HUES64 (cell line): Measurements from ENCODE around the gene CEACAM3.

Experiments
- H3K27ac ChIP-seq: 2 replicates; pipeline ENCODE4 v1.7.0; 2013; ENCODE audit warnings: low read depth, low read length, inconsistent platforms
- H3K27me3 ChIP-seq: 2 replicates; pipeline ENCODE4 v1.6.1; 2013; ENCODE audit warnings: mild to moderate bottlenecking, low read length; ENCODE audit not compliant: insufficient read depth
- H3K36me3 ChIP-seq: 2 replicates; pipeline ENCODE4 v1.6.1; 2013; ENCODE audit warnings: mild to moderate bottlenecking, low read length; ENCODE audit not compliant: insufficient read depth
- H3K4me1 ChIP-seq: 2 replicates; pipeline ENCODE4 v1.6.1; 2013; ENCODE audit warnings: mild to moderate bottlenecking, low read length, moderate library complexity; ENCODE audit not compliant: insufficient read depth
- H3K4me3 ChIP-seq: 2 replicates; pipeline ENCODE4 v1.5.1; 2013; ENCODE audit warnings: mild to moderate bottlenecking, low read length, moderate library complexity
- H3K9ac ChIP-seq: 2 replicates; pipeline ENCODE4 v1.6.1; 2013; ENCODE audit warnings: mild to moderate bottlenecking, low read depth, low read length
- H3K9me3 ChIP-seq: 2 replicates; pipeline ENCODE4 v1.6.1; 2013; ENCODE audit warnings: low read depth, low read length; ENCODE audit not compliant: insufficient read depth
- WGBS: fragments of 150-250, 120-280 bp; methylation state at CpG from one replicate; pipeline ENCODE4 v1.1.7; 2013; ENCODE audit warnings: missing lambda C conversion rate; 5-methylcytosine and 5-hydroxymethylcytosine counted together

The CEACAM3 gene

DNA sequence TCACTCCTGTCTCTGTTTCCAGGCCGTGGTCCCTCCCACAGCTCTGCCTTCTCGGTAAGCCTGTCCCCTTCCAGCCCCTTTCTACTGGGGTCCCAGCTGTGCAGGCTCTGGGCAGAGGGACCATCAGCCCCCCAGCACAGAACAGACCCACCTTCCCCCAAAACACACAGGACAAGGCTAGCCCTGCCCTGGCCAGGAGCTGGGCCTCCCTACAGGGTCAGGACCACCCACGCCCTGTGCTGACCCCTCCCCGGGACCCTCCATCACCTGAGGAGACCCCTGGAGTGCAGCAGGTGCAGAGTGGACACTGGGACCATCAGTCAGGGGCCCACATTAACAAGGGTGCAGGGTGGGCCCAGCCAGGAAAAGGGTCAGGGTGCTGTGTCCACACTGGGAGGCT is 13.9 kb downstream of the CEACAM3 start:
- Histone ChIP-seq H3K27ac (no peak overlapping the region), H3K36me3 (no peaks in the 10 kb centered on the region), H3K9me3 (no peaks in the 10 kb centered on the region), H3K9ac (no peak overlapping the region), H3K4me3 (no peak overlapping the region), H3K27me3 (0 out of 2 replicates have a peak, but pooled peaks cover 3% of the 10 kb centered on the region), H3K4me1 (no peaks in the 10 kb centered on the region)
- WGBS: 67% methylated on average over 4 of the region's 4 CpGs

DNA sequence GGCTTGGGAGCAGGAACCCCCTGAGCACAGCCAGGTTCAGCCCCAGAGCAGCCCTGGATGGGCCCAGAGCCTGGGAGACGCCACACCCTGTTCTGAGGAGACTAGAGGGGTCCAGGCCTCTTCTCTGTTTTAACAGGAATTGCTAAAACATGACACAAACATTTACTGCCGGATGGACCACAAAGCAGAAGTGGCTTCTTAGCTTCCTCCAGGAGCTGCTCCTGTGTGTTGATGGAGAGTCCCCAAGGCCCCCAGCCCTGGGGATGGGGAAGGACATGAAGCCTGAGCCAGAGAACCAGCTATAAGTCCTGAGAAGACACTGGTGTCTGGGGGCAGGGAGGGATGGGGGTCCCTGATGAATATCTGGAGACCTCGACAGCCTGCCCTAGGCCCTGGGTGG is 14.6 kb downstream of the CEACAM3 start:
- H3K27me3 ChIP-seq: peaks cover 3% of the 10 kb centered on the region; the same call in 1 of the 2 replicates
- 71% methylated on average over 3 of the region's 3 CpGs for WGBS

DNA sequence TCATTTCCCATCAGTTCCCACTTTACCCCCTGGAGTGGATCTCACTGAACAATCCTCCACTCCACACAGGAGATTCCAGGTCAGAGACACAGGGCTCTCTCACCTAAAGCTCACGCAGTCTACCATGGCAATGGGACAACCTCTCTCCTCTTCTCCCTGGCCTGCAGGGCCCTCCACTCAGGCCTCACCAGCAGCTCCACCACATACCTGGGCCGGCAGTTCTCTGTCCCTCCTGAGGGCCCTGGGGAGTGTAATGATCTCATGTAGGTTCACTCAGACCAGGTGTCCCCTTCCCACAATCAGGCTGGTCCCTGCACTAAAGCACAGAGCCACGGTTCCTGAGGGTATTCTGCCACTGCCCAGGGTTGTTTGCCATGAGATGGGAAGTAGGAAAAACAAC is 15.6 kb downstream of the CEACAM3 start:
- 63% methylated on average over 3 of the region's 3 CpGs for WGBS
- Histone ChIP-seq H3K4me1 (no peaks in the 10 kb centered on the region), H3K27me3 (peaks cover 3% of the 10 kb centered on the region; the same call in 1 of the 2 replicates), H3K9ac (no peak overlapping the region), H3K4me3 (no peak overlapping the region), H3K27ac (no peak overlapping the region), H3K36me3 (no peaks in the 10 kb centered on the region), H3K9me3 (no peaks in the 10 kb centered on the region)

More for the DNA sequence above, 14.6 kb downstream of the CEACAM3 start:
- Histone ChIP-seq H3K4me1 (no peaks in the 10 kb centered on the region), H3K27ac (no peak overlapping the region), H3K4me3 (no peak overlapping the region), H3K36me3 (no peaks in the 10 kb centered on the region), H3K9ac (no peak overlapping the region), H3K9me3 (no peaks in the 10 kb centered on the region)

DNA sequence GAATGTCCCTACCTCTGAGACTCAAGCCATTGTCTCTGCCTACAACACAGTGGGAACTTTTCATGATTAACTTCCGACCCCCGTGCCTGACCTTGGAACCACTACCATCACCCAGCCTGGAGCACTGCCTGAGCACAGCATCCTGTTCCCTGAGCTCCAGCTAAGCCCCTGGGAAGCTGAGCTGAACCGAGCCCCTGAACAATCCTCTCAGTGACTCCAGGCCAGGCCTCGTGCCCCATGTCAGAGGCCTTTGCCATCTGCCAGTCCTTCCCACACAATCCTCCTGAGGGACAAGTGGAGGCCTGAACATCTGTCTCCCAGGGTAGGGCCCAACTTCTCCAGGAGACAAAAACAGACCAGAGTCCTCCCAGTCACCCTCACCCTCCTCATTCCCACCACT is 17.5 kb downstream of the CEACAM3 start:
- WGBS: 63% methylated on average over 4 of the region's 4 CpGs
- no peak overlapping the region for H3K27ac ChIP-seq
- peaks cover 3% of the 10 kb centered on the region; the same call in 1 of the 2 replicates for H3K27me3 ChIP-seq
- no peak overlapping the region for H3K4me3 ChIP-seq
- H3K9me3 ChIP-seq: no peaks in the 10 kb centered on the region
- H3K9ac ChIP-seq: no peak overlapping the region
- no peaks in the 10 kb centered on the region for H3K4me1 ChIP-seq
- no peaks in the 10 kb centered on the region for H3K36me3 ChIP-seq

DNA sequence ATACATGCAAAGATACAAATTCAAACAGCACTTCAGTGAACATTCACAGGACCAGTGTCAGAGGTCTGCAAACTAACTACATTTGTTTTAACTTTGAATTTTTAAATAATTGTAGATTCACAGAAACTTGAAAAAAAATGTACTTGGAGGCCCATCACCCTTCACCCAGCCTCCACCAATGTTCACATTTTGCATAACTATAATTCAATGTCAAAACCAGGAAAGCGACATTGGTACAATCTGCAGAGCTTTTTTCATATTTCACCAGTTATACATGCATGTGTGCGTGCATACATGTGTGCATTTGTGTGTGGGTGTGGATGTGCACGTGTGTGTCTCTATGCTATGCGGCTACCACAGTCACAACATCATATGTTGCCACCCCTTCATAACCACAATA is 18.9 kb downstream of the CEACAM3 start:
- WGBS: 50% methylated on average over 1 of the region's 4 CpGs
- Histone ChIP-seq H3K9ac (no peak overlapping the region), H3K4me1 (no peaks in the 10 kb centered on the region), H3K27me3 (peaks cover 3% of the 10 kb centered on the region; the same call in 1 of the 2 replicates), H3K9me3 (no peaks in the 10 kb centered on the region), H3K36me3 (no peaks in the 10 kb centered on the region), H3K27ac (no peak overlapping the region), H3K4me3 (no peak overlapping the region)

DNA sequence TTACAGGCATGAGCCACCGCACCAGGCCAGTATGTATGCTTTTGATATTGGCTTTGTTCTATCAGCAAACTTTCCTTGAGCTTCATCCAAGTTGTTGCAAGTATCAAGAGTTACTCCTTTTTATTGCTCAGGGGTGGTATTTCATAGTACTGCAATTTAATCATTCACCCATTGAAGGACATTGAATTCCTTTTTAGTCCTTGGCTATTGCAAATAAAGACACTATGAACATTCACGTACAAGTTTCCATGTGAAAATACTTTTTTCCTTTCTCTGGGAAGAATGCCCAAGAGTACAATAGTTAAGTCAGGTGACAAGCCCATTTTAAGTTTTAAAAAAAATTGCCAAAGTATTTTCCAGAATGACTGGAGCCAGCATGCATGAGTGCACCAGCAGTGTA is 20.4 kb downstream of the CEACAM3 start:
- no peaks in the 10 kb centered on the region for H3K36me3 ChIP-seq
- 82% methylated on average over 2 of the region's 2 CpGs for WGBS
- no peak overlapping the region for H3K9ac ChIP-seq
- no peaks in the 10 kb centered on the region for H3K9me3 ChIP-seq
- no peak overlapping the region for H3K27ac ChIP-seq
- peaks cover 3% of the 10 kb centered on the region; the same call in 1 of the 2 replicates for H3K27me3 ChIP-seq
- no peak overlapping the region for H3K4me3 ChIP-seq
- no peaks in the 10 kb centered on the region for H3K4me1 ChIP-seq

DNA sequence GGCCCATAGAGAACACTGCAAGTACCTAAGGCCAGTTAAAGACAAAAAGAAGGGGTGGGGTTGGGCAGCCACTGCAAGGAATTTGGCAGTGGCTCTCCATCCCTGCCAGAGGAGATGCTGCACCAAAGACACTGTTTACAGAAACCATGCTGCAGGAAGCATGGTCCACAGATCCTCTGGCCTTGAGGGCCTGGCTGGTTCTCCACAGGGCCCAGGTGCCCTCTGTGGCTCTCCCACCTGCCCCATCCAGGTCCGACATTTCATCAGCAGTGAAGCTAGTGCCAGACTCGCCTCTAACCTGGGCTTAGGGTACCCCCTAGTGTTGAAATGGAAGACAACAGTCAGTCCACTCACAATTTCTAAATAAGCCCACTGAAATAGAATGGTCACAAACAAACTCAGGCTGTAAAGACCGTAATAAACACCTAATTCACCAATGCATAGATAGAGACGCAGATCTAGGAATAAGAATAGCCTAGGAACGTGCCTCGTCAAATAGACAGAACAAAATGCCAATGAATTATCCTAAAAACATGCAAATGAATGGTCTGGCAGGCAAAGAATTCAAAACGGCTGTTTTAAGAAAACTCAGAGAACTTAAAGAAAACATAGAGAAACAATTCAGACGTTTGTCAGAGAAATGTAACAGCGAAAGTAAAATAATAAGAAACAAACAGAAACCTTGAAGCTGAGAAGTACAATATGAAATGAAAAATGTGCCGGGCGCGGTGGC is 24.8 kb downstream of the CEACAM3 start:
- no peaks in the 10 kb centered on the region for H3K36me3 ChIP-seq
- no peak overlapping the region for H3K27ac ChIP-seq
- no peaks in the 10 kb centered on the region for H3K4me1 ChIP-seq
- H3K27me3 ChIP-seq: no peaks in the 10 kb centered on the region; the same call in 1 of the 2 replicates
- no peak overlapping the region for H3K4me3 ChIP-seq
- H3K9me3 ChIP-seq: no peaks in the 10 kb centered on the region
- H3K9ac ChIP-seq: no peak overlapping the region
- 54% methylated on average over 12 of the region's 12 CpGs for WGBS

DNA sequence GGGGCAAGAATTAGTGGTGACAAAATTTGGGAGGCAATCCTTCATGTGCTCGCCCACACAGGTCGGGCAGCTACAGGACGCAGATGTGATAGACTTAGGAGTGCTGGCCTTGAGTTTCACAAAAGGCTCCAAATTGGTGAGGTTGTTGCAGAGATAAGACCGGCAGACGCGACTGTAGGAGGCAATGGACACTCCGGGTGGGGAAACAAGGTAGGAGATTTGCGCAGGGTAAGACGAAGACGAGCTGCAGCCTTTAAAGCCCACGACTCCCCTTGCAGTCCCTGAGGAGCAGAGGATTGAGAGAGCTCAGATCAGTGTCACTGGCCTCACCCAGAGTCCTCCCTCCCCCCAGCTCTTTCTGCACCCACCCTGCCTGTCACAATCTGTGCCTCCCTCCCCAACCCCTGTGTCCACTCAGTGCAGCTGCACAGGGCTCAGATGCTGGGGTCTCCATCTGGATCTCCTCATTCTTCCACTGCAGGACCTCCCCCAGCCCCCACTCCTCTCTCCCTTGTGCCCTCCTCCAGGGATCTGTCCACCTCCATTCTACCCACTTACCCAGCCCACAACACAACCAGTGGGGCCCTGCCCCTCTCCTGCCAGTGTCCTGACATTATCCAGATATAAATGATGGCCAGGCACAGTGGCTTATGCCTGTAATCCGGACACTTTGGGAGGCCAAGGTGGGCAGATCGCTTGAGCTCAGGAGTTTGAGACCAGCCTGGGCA is 41.8 kb downstream of the CEACAM3 start:
- H3K4me1 ChIP-seq: no peaks in the 10 kb centered on the region
- no peak overlapping the region for H3K9ac ChIP-seq
- 64% methylated on average over 13 of the region's 13 CpGs for WGBS
- H3K27ac ChIP-seq: no peak overlapping the region
- no peaks in the 10 kb centered on the region for H3K9me3 ChIP-seq
- H3K27me3 ChIP-seq: peaks cover 10% of the 10 kb centered on the region
- H3K36me3 ChIP-seq: no peaks in the 10 kb centered on the region
- no peak overlapping the region for H3K4me3 ChIP-seq

DNA sequence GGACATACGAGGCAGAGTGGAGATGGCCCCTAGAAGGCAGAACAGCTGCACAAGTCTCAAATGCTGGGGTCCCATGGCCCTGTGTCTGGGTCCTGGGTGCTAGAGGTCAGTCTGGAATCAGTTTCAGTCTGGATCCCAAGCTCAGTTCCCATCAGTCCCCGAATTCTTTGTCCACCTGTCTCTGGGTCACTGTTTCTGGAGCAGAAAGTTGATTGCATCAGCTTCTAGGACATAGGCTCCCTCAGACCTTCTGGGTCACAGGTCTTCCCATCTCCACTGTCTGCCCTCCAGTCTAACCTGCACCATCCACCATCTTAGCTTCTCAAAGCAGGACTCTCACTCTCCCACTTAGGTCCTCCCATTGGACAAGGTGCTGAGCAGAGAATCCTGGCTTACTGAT is 42.8 kb downstream of the CEACAM3 start:
- H3K27me3 ChIP-seq: peaks cover 10% of the 10 kb centered on the region
- H3K4me3 ChIP-seq: no peak overlapping the region
- no peaks in the 10 kb centered on the region for H3K9me3 ChIP-seq
- no peaks in the 10 kb centered on the region for H3K4me1 ChIP-seq
- H3K9ac ChIP-seq: no peak overlapping the region
- 58% methylated on average over 2 of the region's 2 CpGs for WGBS
- no peaks in the 10 kb centered on the region for H3K36me3 ChIP-seq
- H3K27ac ChIP-seq: no peak overlapping the region

DNA sequence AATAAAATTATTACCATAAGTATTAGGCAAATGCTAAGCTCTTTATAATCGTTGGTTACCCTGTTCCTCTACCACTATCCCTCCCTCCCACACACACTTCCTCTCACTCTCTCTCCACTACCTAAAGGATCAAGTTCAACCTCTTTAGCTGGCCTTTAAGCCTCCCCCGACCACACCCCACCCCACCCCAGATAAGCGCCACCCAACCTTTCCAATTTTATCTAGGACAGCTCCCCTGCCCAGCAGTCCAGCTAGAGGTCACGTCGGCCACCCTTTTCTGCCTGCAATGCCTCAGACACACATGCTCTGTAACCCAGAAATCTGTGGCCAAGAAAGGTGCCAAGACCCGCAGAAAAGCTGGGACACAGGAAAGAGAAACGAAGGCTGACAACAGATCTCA is 47.0 kb downstream of the CEACAM3 start:
- H3K4me1 ChIP-seq: no peaks in the 10 kb centered on the region
- H3K9ac ChIP-seq: no peak overlapping the region
- H3K27ac ChIP-seq: no peak overlapping the region
- H3K4me3 ChIP-seq: no peak overlapping the region
- 78% methylated on average over 7 of the region's 7 CpGs for WGBS
- peaks cover 6% of the 10 kb centered on the region for H3K27me3 ChIP-seq
- H3K36me3 ChIP-seq: no peaks in the 10 kb centered on the region
- H3K9me3 ChIP-seq: no peaks in the 10 kb centered on the region

DNA sequence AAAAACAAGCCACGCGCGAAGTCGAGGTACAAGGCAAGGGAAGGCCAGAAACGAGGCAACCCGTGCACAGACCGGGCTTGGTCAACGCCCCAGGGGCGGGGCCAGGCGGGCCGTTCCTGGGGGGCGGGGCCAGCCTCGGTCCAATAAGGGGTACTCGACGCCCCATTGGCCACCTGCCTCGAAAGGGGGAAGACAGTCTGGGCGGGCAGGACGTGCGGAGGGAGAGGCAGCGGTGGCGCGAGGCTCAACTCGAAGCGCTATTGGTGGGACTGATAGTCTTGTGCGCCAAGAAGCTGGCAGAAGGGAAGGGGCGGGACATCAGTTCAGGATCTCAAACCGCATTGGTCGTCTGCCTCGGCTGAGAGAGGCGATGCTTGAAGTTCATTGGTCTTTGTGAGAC is 48.2 kb downstream of the CEACAM3 start, which contains the start of gene LYPD4:
Gene LYPD4 (minus strand): TSS at position 83 of the 400 bp plus-strand sequence. CDS start 5,398 bp downstream, outside the sequence.
- WGBS: 86% methylated on average over 30 of the region's 30 CpGs
- H3K9me3 ChIP-seq: no peaks in the 10 kb centered on the region
- no peak within 1 kb of the TSS for H3K4me3 ChIP-seq
- H3K27ac ChIP-seq: no peak within 1 kb of the TSS
- H3K4me1 ChIP-seq: no peaks in the 10 kb centered on the region
- H3K9ac ChIP-seq: no peak within 1 kb of the TSS
- no peaks in the 10 kb centered on the region for H3K36me3 ChIP-seq
- no peaks in the 10 kb centered on the region; the same call in 1 of the 2 replicates for H3K27me3 ChIP-seq
